GM18526 (cell line): Measurements from ENCODE around the gene AGPAT4.

Source experiments
- POLR2A ChIP-seq: IDR thresholded peaks from 3 replicates; pipeline ENCODE4 v1.6.1; 2011; ENCODE audit not compliant: insufficient read length; ENCODE audit errors: extremely low read depth

AGPAT4 gene

DNA sequence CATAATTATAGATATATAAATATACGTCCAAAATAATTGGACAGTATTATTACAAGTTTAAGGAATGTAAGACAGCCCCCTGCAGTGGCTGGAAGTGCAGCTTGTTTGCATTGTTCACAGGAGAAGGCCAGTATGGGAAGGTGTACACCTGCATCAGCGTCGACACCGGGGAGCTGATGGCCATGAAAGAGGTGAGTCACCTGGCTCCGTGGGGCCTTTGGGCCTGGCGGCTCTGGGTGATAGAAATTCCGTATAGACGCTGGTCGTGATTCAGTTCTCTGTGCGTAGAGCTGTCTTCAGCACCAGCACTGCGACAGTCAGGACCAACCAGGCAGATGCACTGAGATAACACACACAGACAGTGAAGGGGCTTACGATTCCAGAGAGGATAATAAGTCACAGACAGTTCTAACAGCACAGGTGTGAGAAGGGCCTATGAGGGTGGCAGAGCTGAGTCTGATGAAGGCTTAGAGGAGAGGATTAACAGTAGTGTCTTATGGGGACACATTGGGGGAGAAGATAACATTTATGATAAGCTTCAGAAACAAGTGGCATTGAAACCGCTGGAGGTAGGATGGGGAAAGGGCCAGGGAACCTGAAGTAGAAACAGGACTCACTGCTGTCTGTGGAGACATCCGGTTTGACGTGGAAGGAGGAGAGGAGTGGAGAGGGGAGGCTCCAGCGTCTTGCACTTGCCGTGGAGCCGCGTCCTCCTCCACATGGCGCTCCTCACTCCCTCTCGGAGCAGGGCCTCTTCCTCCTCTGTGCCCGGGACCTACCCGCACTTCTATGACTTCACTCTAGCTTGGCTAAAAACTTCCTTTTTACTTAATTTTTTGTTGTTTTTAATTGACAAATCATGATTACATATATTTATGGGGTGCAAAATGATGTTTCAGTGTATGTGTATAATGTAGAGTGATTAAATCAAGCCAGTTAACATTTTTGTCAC is 165.8 kb downstream of the AGPAT4 start:
- no peak for TF ChIP-seq POLR2A

DNA sequence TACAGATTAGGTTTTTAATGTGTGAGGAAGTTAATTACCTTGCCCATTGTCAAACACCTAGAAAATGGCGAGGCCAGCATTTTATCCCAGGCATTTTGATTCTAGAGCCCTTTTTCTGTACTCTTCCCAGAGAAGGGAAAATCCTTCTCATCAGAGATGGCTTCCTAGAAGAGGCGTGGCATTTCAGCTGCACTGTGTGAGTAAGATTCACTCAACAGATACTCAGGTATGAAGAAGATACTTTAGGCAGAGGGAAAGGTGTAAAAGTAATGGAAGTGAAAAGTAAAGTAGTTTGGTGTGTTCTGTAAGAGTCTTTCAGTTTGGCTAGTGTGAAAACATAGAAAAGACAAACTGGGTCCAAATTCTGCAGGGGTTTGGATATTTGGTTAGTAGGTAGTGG is 168.5 kb downstream of the AGPAT4 start:
- TF ChIP-seq POLR2A, result no peak

DNA sequence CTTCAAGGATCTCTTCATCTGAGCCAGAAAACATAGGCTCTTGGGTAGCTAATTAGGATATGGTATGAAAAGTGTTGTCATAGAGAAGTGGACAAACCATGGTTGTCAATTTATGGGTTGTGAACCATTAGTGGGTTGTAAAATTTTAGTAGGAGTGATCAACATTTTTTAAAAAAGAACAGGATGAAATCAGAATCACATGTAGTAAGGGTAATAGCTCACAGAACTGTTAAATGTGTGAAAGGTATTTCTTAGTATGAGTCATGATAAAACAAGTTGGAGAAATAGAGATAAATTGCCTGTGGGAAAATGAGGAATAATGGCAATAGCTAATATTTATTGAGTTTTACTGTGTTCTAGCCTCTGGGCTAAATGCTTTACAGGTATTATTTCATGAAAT is 168.9 kb downstream of the AGPAT4 start:
- no peak for TF ChIP-seq POLR2A

DNA sequence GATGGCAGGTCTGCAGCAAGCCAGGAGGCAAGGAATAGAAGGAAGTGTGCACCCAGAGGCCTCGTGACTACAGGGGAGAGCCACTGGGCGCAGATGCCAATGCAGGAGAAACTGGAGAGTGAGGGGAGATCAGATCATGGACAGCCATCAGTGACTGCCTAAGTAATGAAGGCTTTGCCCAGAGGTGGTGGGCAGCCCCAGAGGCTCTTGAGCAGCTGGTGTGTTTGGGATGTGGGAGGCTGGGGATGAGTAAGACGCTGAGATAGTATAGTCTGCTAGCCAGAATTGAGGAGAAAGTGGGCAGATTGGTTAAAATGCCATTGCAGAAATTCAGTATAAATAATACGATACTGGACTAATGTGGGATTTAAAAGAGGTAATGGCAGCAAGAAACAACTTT is 170.4 kb downstream of the AGPAT4 start:
- no peak for TF ChIP-seq POLR2A

DNA sequence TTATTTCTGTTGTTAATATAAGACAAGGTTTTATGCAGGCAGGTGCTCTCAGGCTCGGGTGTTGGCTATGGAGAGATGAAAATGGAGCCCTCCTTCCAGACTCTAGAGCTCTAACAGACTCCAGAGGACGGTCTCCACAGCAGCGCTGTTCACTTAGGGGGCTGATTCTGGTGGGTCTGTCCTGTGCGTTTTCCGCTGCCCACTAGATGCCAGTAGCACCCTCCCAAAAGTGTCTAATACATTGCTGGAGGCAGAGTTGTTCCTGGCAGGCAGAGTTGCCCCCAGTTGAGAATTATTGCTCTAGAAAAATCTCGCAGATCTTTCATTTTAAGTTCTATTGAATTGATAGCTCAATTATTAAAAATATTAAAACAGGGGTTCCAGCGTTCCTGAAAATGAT is 172.3 kb downstream of the AGPAT4 start:
- no peak for TF ChIP-seq POLR2A

DNA sequence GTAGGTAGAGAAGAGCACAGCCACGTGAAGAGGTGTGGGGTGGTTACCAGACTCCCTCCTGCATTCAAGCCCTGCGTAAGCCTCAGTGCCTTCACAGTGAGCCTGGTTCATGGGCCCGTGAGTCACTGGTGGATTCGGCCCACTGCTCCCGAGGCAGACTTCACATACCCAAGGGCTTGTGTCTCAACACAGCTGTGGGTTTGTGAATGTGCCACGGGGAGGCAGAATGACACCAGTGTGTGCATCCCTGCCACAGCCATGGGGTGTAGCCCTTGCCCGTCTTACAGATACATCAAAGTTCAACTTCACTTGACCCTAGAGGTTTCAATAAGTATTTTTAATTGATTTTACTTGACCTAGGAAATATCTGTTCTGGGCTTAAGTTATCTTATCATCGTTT is 173.8 kb downstream of the AGPAT4 start:
- TF ChIP-seq POLR2A, result no peak

DNA sequence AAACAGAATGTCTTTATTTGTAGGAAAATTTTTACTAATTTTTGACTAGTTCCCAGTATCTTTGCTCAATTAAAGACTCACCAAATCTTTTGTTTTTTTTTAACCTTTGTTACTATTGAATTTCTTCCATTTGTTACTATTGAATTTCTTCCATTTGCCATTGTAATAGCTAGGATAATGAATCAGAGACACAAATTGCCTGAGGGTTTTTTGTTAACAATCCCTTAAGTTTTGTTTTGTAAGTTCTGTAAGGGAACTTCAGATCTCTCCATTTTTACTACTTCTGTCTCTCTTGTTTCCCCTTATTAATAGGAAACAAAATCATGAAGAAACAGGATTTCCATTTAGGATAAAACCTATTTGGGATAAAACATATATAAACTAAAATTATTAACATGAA is 177.9 kb downstream of the AGPAT4 start:
- no peak for TF ChIP-seq POLR2A

DNA sequence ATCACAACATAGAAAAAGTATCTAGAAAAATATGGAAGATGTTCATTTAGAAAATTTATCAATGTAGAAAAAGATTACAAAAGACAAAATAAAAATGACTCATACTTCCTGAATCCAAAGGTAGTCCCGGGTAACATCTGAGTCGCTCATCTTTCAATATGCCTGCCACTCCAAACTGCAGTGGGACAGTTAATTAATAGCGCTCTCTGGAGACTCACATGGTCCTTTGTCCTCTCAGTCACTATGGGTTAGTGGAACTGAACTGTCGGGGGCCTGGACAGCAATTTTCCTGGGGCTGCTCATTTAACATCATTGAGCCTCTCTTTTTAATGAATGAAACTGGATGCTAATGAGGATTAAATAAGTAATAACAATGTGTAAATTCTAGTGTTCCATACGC is 178.9 kb downstream of the AGPAT4 start:
- no peak for TF ChIP-seq POLR2A

DNA sequence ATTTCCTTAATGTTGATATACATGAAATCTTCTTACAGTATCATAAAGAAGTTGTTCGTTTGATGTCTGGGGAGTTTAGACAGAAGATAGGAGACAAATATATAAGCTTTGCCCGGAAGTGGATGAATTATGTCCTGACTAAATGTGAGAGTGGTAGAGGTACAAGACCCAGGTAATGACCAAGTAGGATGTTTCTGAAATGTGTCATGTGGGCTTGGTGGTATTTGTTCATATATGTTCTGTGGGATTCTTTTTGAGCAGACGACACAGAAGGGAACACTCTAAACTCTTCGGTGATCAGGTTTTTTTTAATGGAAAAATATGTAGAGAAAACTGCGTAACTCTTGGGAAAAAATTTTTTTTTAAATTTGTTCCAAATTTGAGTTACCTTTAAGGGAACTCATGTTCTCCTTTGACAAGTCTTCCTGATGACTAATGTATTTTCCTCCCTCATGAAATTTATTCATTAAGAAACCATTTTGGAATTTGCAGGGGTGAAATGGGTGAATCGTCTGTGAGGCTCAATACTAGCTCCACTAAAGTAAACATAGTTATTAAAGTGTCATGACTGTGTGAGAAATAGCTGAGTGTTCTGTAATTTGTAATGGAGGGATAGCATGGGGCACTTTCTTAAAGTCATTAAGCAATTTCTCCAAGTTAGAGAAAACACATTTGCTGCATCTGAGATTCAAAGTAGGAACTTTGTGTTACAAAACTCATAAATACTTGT is 181.7 kb downstream of the AGPAT4 start:
- no peak for TF ChIP-seq POLR2A

DNA sequence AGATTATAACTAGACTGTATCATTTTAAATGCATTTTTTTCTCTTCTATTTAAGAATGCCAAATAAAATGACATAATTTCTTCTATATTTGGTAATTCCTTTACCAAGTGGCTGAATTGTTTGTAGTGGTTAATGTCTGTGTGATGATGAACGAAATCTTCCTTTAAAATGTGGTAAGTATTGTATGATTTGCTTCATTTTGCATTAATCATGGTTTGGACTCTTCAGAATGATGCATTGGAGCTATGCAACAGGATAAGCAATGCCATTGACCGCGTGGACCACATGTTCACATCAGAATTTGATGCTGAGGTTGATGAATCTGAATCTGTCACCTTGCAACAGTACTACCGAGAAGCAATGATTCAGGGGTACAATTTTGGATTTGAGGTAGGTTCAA is 182.7 kb downstream of the AGPAT4 start:
- TF ChIP-seq POLR2A, result no peak

DNA sequence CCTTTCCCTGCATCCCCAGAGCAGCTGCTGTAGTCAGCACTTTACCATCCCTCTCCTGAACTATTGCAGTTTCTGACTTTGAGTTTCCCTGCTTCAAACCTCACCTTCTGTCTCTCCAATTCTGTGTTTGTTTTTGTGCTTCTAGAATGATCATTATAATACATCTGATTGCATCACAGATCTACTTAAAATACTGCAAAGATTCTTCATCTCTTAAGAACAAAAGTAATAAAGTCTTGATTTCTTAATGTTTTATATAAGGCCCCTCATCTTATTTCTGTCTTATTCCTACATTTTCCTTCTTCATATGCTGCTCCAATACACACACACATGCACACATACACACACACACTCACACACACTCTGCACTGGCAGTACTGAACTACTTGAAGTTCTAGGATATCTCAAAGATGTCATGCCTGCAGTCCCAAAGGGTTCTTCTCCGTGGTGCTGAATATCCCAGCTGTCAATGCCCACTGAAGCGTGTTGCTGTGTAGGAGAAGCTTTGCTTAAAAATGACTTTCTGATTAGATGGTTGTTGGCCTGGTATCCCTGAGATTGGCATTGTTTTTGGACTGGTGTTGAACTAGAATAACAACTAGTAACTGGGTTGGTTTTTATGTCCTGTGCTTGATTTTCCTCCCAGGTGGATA is 185.1 kb downstream of the AGPAT4 start:
- TF ChIP-seq POLR2A, result no peak

DNA sequence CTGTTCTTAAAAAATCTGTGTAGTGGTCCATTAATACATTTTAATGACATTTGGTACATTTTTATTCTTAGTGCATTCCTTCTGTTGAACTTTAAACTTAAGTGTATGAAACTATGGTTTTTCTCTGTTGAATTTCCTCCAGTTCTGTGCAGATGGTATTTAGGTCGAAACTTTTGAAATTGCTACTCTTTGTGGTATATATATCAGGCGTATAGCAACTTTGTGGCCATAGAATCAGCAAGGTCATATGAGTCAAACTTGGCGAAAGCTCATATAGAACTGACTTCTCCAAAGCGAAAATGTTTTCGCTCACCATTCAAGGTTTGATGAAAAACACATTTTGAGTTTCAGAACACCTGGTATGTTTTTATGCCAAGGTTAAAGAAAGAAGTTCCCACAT is 188.6 kb downstream of the AGPAT4 start:
- TF ChIP-seq POLR2A, result no peak

DNA sequence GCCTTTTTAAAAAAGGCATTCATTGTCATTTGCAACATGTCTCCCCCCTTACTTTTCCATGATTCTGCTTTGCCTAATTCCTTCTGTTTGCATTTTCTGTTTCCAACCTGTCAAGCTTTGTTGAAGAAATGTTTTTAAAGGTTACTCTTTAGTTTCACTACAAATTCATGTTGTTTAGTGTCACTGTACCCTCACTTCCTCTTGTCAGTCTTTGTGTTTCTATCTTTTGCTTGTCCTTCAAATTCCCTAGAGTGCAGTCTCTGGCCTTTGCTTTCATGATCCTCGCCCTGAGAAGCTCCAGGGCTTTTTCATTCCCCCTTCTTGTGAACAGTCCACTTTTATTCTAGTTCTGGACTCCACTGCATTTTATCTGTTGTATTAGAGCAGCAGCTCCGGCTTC is 191.6 kb downstream of the AGPAT4 start:
- no peak for TF ChIP-seq POLR2A

DNA sequence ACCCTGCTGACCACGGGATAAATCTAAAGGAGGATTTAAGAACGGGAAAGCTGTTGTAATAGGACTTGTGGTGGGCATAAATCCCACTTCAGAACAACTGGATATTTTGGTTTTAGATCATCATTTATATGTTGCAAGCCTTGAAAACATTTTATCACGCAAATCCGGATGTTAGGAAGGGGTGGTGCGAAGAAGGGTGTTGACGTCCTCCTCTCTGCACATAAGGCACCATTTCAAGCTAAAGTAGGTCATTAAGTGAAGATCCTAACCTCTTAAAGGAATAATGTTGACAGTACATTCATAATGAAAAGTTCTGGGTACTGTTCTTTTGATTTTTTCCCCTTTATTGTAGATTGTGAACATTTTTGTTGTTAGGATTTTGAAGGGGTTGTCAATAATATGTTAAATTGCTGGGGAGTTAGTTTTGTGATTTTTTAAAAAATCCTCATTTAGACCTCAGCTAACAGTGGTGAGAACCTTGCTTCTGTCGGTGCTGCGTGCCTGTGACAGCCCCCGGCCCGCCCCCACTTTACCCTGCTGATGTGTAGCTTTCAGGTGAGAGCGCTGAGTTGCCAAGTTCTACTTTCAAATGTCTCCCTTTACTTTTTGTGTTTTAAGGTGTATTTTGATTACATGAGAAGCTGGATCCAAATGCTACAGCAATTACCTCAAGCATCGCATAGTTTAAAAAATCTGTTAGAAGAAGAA is 193.4 kb downstream of the AGPAT4 start:
- no peak for TF ChIP-seq POLR2A
